Measurements from ENCODE around the gene MPP1.

The MPP1 gene

GRCh38 chrX:154731881-154732280, 73.4 kb downstream of the MPP1 start:
- DNase-seq (ENCODE audit: low spot score) = no peak

GRCh38 chrX:154731184-154731583, 74.1 kb downstream of the MPP1 start:
- no peak for DNase-seq (ENCODE audit: low spot score)

- DNase-seq (ENCODE audit: low spot score) = no peak
Observed at GRCh38 chrX:154730253-154730891, 74.9 kb downstream of the MPP1 start.

- DNase-seq (ENCODE audit: low spot score) = no peak
Observed at GRCh38 chrX:154729439-154729838, 75.8 kb downstream of the MPP1 start.
